Measurements from ENCODE around the gene MAP2K5. TPM values are rescaled to one million over a fixed set of nuclear protein-coding genes. Genes with fewer than 3 reads are reported as not detected.

The MAP2K5 gene
- polyA plus RNA-seq, 1 donor from 2014 or later: 12.1 TPM

- Histone ChIP-seq H3K4me3 (ENCODE audit: low read length) (no peak overlapping the region), H3K27me3 (ENCODE audit: insufficient read depth, low read depth, low read length) (no peaks in the 10 kb centered on the region), H3K9ac (ENCODE audit: low read length) (no peak overlapping the region), H3F3A (ENCODE audit: insufficient read depth, low read length, poor library complexity, severe bottlenecking) (no peaks in the 10 kb centered on the region), H4K20me1 (ENCODE audit: insufficient read depth) (no peaks in the 10 kb centered on the region), H3K4me2 (ENCODE audit: low read length) (no peak overlapping the region), H3K9me3 (ENCODE audit: low read length) (no peaks in the 10 kb centered on the region), H3K27ac (ENCODE audit: low read length) (no peak overlapping the region), H3K79me2 (replicated peaks; ENCODE audit: insufficient read depth, low read length) (no peaks in the 10 kb centered on the region), H3K9me2 (ENCODE audit: insufficient read depth, low read length) (no peaks in the 10 kb centered on the region), H3K36me3 (ENCODE audit: insufficient read depth, low read length) (no peaks in the 10 kb centered on the region), H2AFZ (ENCODE audit: low read depth, low read length) (no peak overlapping the region)
- TF ChIP-seq TAF1 (IDR thresholded peaks at IDR 0.05; ENCODE audit: low read depth): no peak
- TF ChIP-seq EZH2 (IDR thresholded peaks at IDR 0.05; ENCODE audit: borderline replicate concordance, insufficient read depth, low read length, poor library complexity, severe bottlenecking): no peak
- TF ChIP-seq EP300 (conservative IDR thresholded peaks at IDR 0.05; ENCODE audit: poor library complexity, severe bottlenecking): no peak
- TF ChIP-seq REST (IDR thresholded peaks at IDR 0.05; ENCODE audit: borderline replicate concordance): no peak
- TF ChIP-seq CTCF (IDR thresholded peaks at IDR 0.05; ENCODE audit: poor library complexity, severe bottlenecking): no peak
- TF ChIP-seq RAD21 (conservative IDR thresholded peaks at IDR 0.05): no peak
- TF ChIP-seq SMC3 (conservative IDR thresholded peaks at IDR 0.05; ENCODE audit: poor library complexity): no peak
- no peak for TF ChIP-seq POLR2AphosphoS5 (IDR thresholded peaks at IDR 0.05)
- TF ChIP-seq MXI1 (conservative IDR thresholded peaks at IDR 0.05; ENCODE audit: poor library complexity, severe bottlenecking): no peak
Observed at GRCh38 chr15:67853454-67853853, 311.0 kb downstream of the MAP2K5 start.

GRCh38 chr15:67854358-67854757, 311.9 kb downstream of the MAP2K5 start:
- H3K27me3 ChIP-seq (ENCODE audit: insufficient read depth, low read depth, low read length): no peaks in the 10 kb centered on the region
- no peak overlapping the region for H3K4me2 ChIP-seq (ENCODE audit: low read length)
- H2AFZ ChIP-seq (ENCODE audit: low read depth, low read length): no peak overlapping the region

More at GRCh38 chr15:67854358-67854757, 311.9 kb downstream of the MAP2K5 start:
- Histone ChIP-seq H3K9ac (ENCODE audit: low read length) (no peak overlapping the region), H3K79me2 (replicated peaks; ENCODE audit: insufficient read depth, low read length) (no peaks in the 10 kb centered on the region), H3K9me2 (ENCODE audit: insufficient read depth, low read length) (no peaks in the 10 kb centered on the region), H3F3A (ENCODE audit: insufficient read depth, low read length, poor library complexity, severe bottlenecking) (no peaks in the 10 kb centered on the region), H3K27ac (ENCODE audit: low read length) (no peak overlapping the region), H3K4me3 (ENCODE audit: low read length) (no peak overlapping the region), H3K9me3 (ENCODE audit: low read length) (no peaks in the 10 kb centered on the region), H3K36me3 (ENCODE audit: insufficient read depth, low read length) (no peaks in the 10 kb centered on the region), H4K20me1 (ENCODE audit: insufficient read depth) (no peaks in the 10 kb centered on the region)
- TF ChIP-seq EP300 (conservative IDR thresholded peaks at IDR 0.05; ENCODE audit: poor library complexity, severe bottlenecking): no peak
- TF ChIP-seq MXI1 (conservative IDR thresholded peaks at IDR 0.05; ENCODE audit: poor library complexity, severe bottlenecking): no peak
- no peak for TF ChIP-seq CTCF (IDR thresholded peaks at IDR 0.05; ENCODE audit: poor library complexity, severe bottlenecking)
- TF ChIP-seq TAF1 (IDR thresholded peaks at IDR 0.05; ENCODE audit: low read depth): no peak
